ENCODE results near the gene CCSAP.
"Not testable (repeated sequence)": the region's sequence is repeated elsewhere in the genome, so short reads cannot be mapped to it uniquely, and the experiment has no call there.

CCSAP gene

DNA sequence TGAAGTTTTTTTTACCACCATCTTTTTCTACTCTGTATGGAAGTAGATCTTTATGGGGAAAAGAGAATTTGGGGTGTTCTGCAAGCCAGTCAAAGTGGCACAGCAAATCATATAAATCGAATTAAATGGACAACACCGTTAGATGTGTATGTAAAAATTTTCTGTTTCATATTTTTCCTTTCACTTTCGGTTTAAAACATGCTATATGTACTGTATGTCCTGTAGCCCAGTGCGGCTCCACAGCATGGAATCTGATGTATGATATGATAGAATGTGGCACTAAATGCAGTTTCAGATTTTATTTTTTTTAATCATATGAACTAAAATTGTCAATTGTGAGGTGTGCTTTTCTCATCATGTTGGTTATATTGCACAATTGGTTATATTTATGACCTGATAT is 39.0 kb downstream of the CCSAP start:
- no peak overlapping the region for H3K27ac ChIP-seq (ENCODE audit: low read length)
- no peak overlapping the region for H3K4me3 ChIP-seq (ENCODE audit: low read length in 2 of 2)
- H3K9me3 ChIP-seq (ENCODE audit: control insufficient read depth in 2 of 2, low read length in 2 of 2): no peaks in the 10 kb centered on the region
- no peaks in the 10 kb centered on the region for H3K4me1 ChIP-seq (ENCODE audit: control insufficient read depth, insufficient read depth, low read length)
- H3K27me3 ChIP-seq (ENCODE audit: control insufficient read depth in 1 of 2, insufficient read depth in 2 of 2, low read length in 2 of 2): no peaks in the 10 kb centered on the region
- H3K9ac ChIP-seq (ENCODE audit: low read length in 2 of 2): no peak overlapping the region
- peaks cover 29 to 46% of the 10 kb centered on the region in 2 donors for H3K36me3 ChIP-seq (ENCODE audit: control insufficient read depth in 2 of 2, insufficient read depth in 2 of 2, low read length in 2 of 2)

GRCh38 chr1:229302740-229303139 is 40.1 kb downstream of the CCSAP start:
- Histone ChIP-seq H3K9ac (ENCODE audit: low read length in 2 of 2) (no peak overlapping the region), H3K4me3 (ENCODE audit: low read length in 2 of 2) (no peak overlapping the region), H3K36me3 (ENCODE audit: control insufficient read depth in 2 of 2, insufficient read depth in 2 of 2, low read length in 2 of 2) (peaks cover 31 to 39% of the 10 kb centered on the region in 2 donors), H3K9me3 (ENCODE audit: control insufficient read depth in 2 of 2, low read length in 2 of 2) (no peaks in the 10 kb centered on the region), H3K27ac (ENCODE audit: low read length) (no peak overlapping the region), H3K4me1 (ENCODE audit: control insufficient read depth, insufficient read depth, low read length) (no peaks in the 10 kb centered on the region), H3K27me3 (ENCODE audit: control insufficient read depth in 1 of 2, insufficient read depth in 2 of 2, low read length in 2 of 2) (no peaks in the 10 kb centered on the region)

DNA sequence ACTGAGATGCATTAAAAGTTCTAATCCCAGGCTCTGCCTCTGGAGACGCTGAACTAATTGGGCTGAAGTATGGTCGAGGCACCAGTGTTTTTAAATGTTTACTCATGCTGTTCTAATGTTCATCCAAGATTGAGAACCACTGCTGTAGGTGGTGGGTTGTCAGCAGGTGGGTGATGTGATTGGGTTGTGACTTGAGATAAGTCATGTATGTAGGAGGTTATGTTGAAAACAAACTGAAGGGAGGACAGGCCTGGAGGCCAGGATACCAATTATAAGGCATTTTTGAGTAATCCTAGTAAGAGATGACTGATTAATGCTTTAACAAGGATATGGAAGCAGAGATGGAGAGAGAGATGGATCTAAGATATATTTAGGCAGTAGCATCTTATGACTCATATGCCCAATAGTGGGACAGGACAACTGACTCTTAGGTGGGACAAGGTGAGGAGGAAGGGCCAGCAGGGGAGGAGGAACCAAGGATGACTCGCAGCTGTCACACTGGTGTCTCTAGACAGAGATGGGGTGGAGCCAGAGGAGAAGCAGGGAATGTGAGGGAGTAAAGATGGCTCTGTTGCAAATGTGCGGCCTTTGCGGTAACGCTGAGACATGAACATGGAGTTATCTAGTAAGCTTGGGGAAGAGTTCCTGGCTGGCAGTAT is 42.6 kb downstream of the CCSAP start:
- Histone ChIP-seq H3K36me3 (ENCODE audit: control insufficient read depth in 2 of 2, insufficient read depth in 2 of 2, low read length in 2 of 2) (peaks cover 38 to 45% of the 10 kb centered on the region in 2 donors), H3K4me3 (ENCODE audit: low read length in 2 of 2) (no peak overlapping the region), H3K27ac (ENCODE audit: low read length) (no peak overlapping the region), H3K27me3 (ENCODE audit: control insufficient read depth in 1 of 2, insufficient read depth in 2 of 2, low read length in 2 of 2) (no peaks in the 10 kb centered on the region), H3K9ac (ENCODE audit: low read length in 2 of 2) (no peak overlapping the region), H3K4me1 (ENCODE audit: control insufficient read depth, insufficient read depth, low read length) (no peaks in the 10 kb centered on the region), H3K9me3 (ENCODE audit: control insufficient read depth in 2 of 2, low read length in 2 of 2) (no peaks in the 10 kb centered on the region)

GRCh38 chr1:229298887-229299503 is 43.9 kb downstream of the CCSAP start:
- Histone ChIP-seq H3K9me3 (ENCODE audit: control insufficient read depth in 2 of 2, low read length in 2 of 2) (no peaks in the 10 kb centered on the region), H3K4me3 (ENCODE audit: low read length in 2 of 2) (no peak overlapping the region), H3K9ac (ENCODE audit: low read length in 2 of 2) (no peak overlapping the region), H3K27ac (ENCODE audit: low read length) (no peak overlapping the region), H3K27me3 (ENCODE audit: control insufficient read depth in 1 of 2, insufficient read depth in 2 of 2, low read length in 2 of 2) (no peaks in the 10 kb centered on the region), H3K4me1 (ENCODE audit: control insufficient read depth, insufficient read depth, low read length) (no peaks in the 10 kb centered on the region), H3K36me3 (ENCODE audit: control insufficient read depth in 2 of 2, insufficient read depth in 2 of 2, low read length in 2 of 2) (peaks cover 38 to 43% of the 10 kb centered on the region in 2 donors)

DNA sequence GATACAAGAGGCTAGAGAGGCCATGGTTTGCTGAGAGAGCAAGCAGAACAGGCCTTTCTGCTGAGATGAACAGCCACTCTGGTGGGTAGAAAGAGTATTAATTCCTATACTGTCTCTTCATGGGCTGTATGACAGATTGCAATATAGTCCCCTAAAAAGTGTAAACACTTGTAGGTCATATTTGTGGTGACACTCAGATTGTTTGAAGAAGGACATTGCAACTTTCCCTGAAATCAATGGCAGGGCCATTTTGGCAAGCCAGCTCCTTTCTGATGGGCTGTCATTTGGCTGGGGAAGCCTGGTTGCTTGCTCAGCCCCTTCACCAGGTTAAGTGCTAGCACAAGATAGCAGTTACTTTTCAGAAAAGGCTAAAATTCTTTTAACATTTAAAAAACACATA is 44.4 kb downstream of the CCSAP start:
- Histone ChIP-seq H3K27me3 (ENCODE audit: control insufficient read depth in 1 of 2, insufficient read depth in 2 of 2, low read length in 2 of 2) (no peaks in the 10 kb centered on the region), H3K9ac (ENCODE audit: low read length in 2 of 2) (no peak overlapping the region), H3K4me3 (ENCODE audit: low read length in 2 of 2) (no peak overlapping the region), H3K9me3 (ENCODE audit: control insufficient read depth in 2 of 2, low read length in 2 of 2) (no peaks in the 10 kb centered on the region), H3K36me3 (ENCODE audit: control insufficient read depth in 2 of 2, insufficient read depth in 2 of 2, low read length in 2 of 2) (peaks cover 38 to 39% of the 10 kb centered on the region in 2 donors), H3K4me1 (ENCODE audit: control insufficient read depth, insufficient read depth, low read length) (no peaks in the 10 kb centered on the region), H3K27ac (ENCODE audit: low read length) (no peak overlapping the region)

GRCh38 chr1:229297746-229298145 is 45.1 kb downstream of the CCSAP start:
- Histone ChIP-seq H3K27me3 (ENCODE audit: control insufficient read depth in 1 of 2, insufficient read depth in 2 of 2, low read length in 2 of 2) (no peaks in the 10 kb centered on the region), H3K9ac (ENCODE audit: low read length in 2 of 2) (no peak overlapping the region), H3K27ac (ENCODE audit: low read length) (no peak overlapping the region), H3K36me3 (ENCODE audit: control insufficient read depth in 2 of 2, insufficient read depth in 2 of 2, low read length in 2 of 2) (peaks cover 38 to 39% of the 10 kb centered on the region in 2 donors), H3K4me1 (ENCODE audit: control insufficient read depth, insufficient read depth, low read length) (no peaks in the 10 kb centered on the region), H3K9me3 (ENCODE audit: control insufficient read depth in 2 of 2, low read length in 2 of 2) (no peaks in the 10 kb centered on the region), H3K4me3 (ENCODE audit: low read length in 2 of 2) (no peak overlapping the region)

DNA sequence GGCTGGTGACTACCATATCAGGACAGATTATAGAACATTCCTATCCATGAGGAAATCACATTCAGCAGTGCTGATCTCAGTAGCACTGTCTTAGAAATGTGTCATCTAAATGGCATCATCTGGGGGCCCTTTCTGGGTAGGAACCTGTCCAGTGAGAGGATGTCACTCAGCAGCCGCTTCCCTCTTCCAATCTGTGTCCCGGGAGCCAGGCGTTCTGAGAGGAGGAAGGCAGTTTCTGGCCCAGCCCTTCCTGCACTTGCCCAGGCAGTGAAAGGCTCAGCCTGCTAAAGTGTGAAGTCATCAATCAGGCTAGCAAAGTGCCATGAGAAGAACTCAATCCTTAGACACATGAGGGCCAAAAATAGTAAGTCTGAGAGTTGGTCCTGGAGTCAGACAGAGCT is 46.3 kb downstream of the CCSAP start:
- no peak overlapping the region for H3K4me3 ChIP-seq (ENCODE audit: low read length in 2 of 2)
- H3K27ac ChIP-seq (ENCODE audit: low read length): no peak overlapping the region
- no peaks in the 10 kb centered on the region for H3K4me1 ChIP-seq (ENCODE audit: control insufficient read depth, insufficient read depth, low read length)
- H3K9ac ChIP-seq (ENCODE audit: low read length in 2 of 2): no peak overlapping the region
- no peaks in the 10 kb centered on the region for H3K27me3 ChIP-seq (ENCODE audit: control insufficient read depth in 1 of 2, insufficient read depth in 2 of 2, low read length in 2 of 2)
- H3K9me3 ChIP-seq (ENCODE audit: control insufficient read depth in 2 of 2, low read length in 2 of 2): no peaks in the 10 kb centered on the region
- peaks cover 38 to 41% of the 10 kb centered on the region in 2 donors for H3K36me3 ChIP-seq (ENCODE audit: control insufficient read depth in 2 of 2, insufficient read depth in 2 of 2, low read length in 2 of 2)

DNA sequence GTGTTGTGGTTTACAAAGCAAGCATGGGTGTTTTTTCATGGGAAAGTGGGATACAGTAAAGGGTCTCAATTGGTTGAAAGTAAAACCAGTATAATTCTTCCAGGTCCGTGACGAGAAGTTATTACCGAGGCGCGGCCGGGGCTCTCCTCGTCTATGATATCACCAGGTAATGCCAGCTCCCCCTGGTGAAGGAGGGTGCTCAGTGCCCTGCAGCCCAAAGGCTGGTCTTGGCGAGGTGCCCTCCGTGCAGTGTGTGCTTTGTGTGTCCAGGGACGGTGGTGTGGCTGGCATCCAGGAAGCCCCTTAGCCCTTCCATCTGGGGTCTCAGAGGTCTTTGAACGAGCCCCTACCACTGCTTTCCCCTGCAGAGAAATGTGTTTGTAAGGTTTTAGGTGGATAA is 47.1 kb downstream of the CCSAP start:
- no peaks in the 10 kb centered on the region for H3K27me3 ChIP-seq (ENCODE audit: control insufficient read depth in 1 of 2, insufficient read depth in 2 of 2, low read length in 2 of 2)
- no peaks in the 10 kb centered on the region for H3K9me3 ChIP-seq (ENCODE audit: control insufficient read depth in 2 of 2, low read length in 2 of 2)
- H3K4me3 ChIP-seq (ENCODE audit: low read length in 2 of 2): no peak overlapping the region
- H3K27ac ChIP-seq (ENCODE audit: low read length): no peak overlapping the region
- H3K36me3 ChIP-seq (ENCODE audit: control insufficient read depth in 2 of 2, insufficient read depth in 2 of 2, low read length in 2 of 2): peaks cover 37 to 41% of the 10 kb centered on the region in 2 donors
- H3K4me1 ChIP-seq (ENCODE audit: control insufficient read depth, insufficient read depth, low read length): no peaks in the 10 kb centered on the region
- H3K9ac ChIP-seq (ENCODE audit: low read length in 2 of 2): no peak overlapping the region

DNA sequence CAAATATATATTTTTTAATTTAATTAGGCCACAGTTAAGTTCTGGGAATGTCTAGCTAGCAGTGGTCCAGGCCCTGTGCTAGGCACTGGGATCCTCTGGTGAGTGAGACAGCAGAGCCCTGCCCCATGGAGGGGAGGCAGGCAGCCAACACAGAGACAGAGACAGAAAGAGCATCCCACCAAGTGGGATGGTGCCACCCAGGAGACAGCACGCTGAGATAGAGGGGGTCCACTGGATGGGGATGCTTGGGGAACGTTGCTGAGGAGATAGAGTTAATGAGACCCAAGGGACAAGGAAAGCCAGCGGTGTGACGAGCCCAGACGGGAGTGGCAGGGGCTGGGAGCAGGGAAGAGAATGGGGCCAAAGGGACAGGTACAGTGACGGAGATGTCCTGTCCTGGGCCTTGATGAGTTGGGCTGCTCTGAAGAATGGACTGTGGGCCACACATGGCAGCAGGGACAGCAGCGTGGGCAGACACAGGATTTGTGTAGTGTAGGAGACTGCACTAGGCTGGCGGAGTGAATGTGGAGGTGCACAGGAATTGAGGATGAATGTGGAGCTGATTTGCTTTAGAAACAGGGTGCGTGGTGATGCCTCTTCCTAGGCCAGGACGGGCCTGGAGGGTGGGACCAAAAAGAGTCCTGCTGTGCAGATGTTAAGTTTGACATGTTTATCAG is 49.2 kb downstream of the CCSAP start:
- Histone ChIP-seq H3K9ac (ENCODE audit: low read length in 2 of 2) (no peak overlapping the region), H3K9me3 (ENCODE audit: control insufficient read depth in 2 of 2, low read length in 2 of 2) (no peaks in the 10 kb centered on the region), H3K4me3 (ENCODE audit: low read length in 2 of 2) (no peak overlapping the region), H3K36me3 (ENCODE audit: control insufficient read depth in 2 of 2, insufficient read depth in 2 of 2, low read length in 2 of 2) (peaks cover 24 to 31% of the 10 kb centered on the region in 2 donors), H3K27ac (ENCODE audit: low read length) (no peak overlapping the region), H3K4me1 (ENCODE audit: control insufficient read depth, insufficient read depth, low read length) (no peaks in the 10 kb centered on the region), H3K27me3 (ENCODE audit: control insufficient read depth in 1 of 2, insufficient read depth in 2 of 2, low read length in 2 of 2) (no peaks in the 10 kb centered on the region)

DNA sequence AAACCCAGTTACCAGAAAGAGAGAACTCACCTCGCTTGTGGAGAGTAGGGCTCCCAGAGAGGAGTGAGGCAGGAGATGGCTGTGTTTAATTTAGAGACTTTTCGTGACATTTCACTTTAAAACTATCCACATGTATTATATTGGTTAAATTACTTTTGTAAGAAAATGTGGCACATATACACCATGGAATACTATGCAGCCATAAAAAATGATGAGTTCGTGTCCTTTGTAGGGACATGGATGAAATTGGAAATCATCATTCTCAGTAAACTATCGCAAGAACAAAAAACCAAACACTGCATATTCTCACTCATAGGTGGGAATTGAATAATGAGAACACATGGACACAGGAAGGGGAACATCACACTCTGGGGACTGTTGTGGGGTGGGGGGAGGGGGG is 51.2 kb downstream of the CCSAP start:
- H3K4me3 ChIP-seq (ENCODE audit: low read length in 2 of 2); H3K4me1 ChIP-seq (ENCODE audit: control insufficient read depth, insufficient read depth, low read length); H3K9me3 ChIP-seq (ENCODE audit: control insufficient read depth in 2 of 2, low read length in 2 of 2); H3K27me3 ChIP-seq (ENCODE audit: control insufficient read depth in 1 of 2, insufficient read depth in 2 of 2, low read length in 2 of 2); H3K9ac ChIP-seq (ENCODE audit: low read length in 2 of 2); H3K27ac ChIP-seq (ENCODE audit: low read length): not testable (repeated sequence)
- peaks cover 13 to 26% of the 10 kb centered on the region in 2 donors for H3K36me3 ChIP-seq (ENCODE audit: control insufficient read depth in 2 of 2, insufficient read depth in 2 of 2, low read length in 2 of 2)

GRCh38 chr1:229288516-229288915 is 54.3 kb downstream of the CCSAP start:
- H3K9ac ChIP-seq (ENCODE audit: low read length in 2 of 2): no peak overlapping the region
- peaks cover 8 to 17% of the 10 kb centered on the region in 2 donors for H3K36me3 ChIP-seq (ENCODE audit: control insufficient read depth in 2 of 2, insufficient read depth in 2 of 2, low read length in 2 of 2)
- H3K27ac ChIP-seq (ENCODE audit: low read length): no peak overlapping the region
- H3K4me1 ChIP-seq (ENCODE audit: control insufficient read depth, insufficient read depth, low read length): no peaks in the 10 kb centered on the region
- no peak overlapping the region for H3K4me3 ChIP-seq (ENCODE audit: low read length in 2 of 2)
- H3K9me3 ChIP-seq (ENCODE audit: control insufficient read depth in 2 of 2, low read length in 2 of 2): no peaks in the 10 kb centered on the region
- H3K27me3 ChIP-seq (ENCODE audit: control insufficient read depth in 1 of 2, insufficient read depth in 2 of 2, low read length in 2 of 2): no peaks in the 10 kb centered on the region

Measured in stomach smooth muscle (tissue), 2 donors.